Heart left ventricle (tissue), 16 donors: ENCODE measurements around the gene MSI2. TPM values are rescaled to one million over a fixed set of nuclear protein-coding genes. Genes with fewer than 3 reads are reported as not detected.

ENCODE experiments used
- ATAC-seq, 4 donors: fragments of 200-7000 bp; cut with Tn5 transposase; one replicate each; pipeline ENCODE4 v1.9.1; 2020 to 2022; ENCODE audit warnings: moderate library complexity in 4 of 4, mild to moderate bottlenecking in 3 of 4, moderate number of reproducible peaks in 1 of 4
- DNase-seq, 5 donors: peaks; one replicate each; pipeline ENCODE4 v3.0.0-alpha.2; 2020
- H3K27ac ChIP-seq, 12 donors: fragments of 200-600 bp; sonication (generic) in 4 of 12; one replicate each; pipeline versions ENCODE4 v1.5.0 to v1.8.0; 2016 to 2022; ENCODE audit warnings: mild to moderate bottlenecking in 2 of 12
- H3K27me3 ChIP-seq, 9 donors: fragments of 200-600 bp; sonication (generic) in 2 of 9; one replicate each; pipeline versions ENCODE4 v1.5.1 to v1.8.0; 2016 to 2022; ENCODE audit warnings: mild to moderate bottlenecking in 3 of 9
- H3K36me3 ChIP-seq, 9 donors: fragments of 200-600 bp; sonication (generic) in 2 of 9; one replicate each; pipeline versions ENCODE4 v1.5.0 to v1.8.0; 2018 to 2022; ENCODE audit warnings: mild to moderate bottlenecking in 2 of 9
- H3K4me1 ChIP-seq, 12 donors: fragments of 200-600 bp; sonication (generic) in 4 of 12; one replicate each; pipeline versions ENCODE4 v1.5.0 to v1.8.0; 2016 to 2022; ENCODE audit warnings: mild to moderate bottlenecking in 3 of 12
- H3K4me3 ChIP-seq, 12 donors: fragments of 200-600 bp; sonication (generic) in 4 of 12; one replicate each; pipeline versions ENCODE4 v1.5.0 to v1.8.0; 2017 to 2022; ENCODE audit warnings: mild to moderate bottlenecking in 9 of 12, moderate library complexity in 4 of 12
- H3K9me3 ChIP-seq, 12 donors: fragments of 200-600 bp; sonication (generic) in 4 of 12; one replicate each; pipeline versions ENCODE4 v1.5.0 to v1.8.0; 2016 to 2022; ENCODE audit warnings: mild to moderate bottlenecking in 1 of 12
- POLR2A ChIP-seq, 2 donors: fragments of 450-650 bp; IDR thresholded peaks; one replicate each; pipeline ENCODE4 v1.6.1; 2017; ENCODE audit warnings: antibody characterized with exemption in 2 of 2, mild to moderate bottlenecking in 2 of 2, moderate library complexity in 2 of 2
- WGBS, 4 donors: extraction: QIAGEN DNeasy Blood & Tissue Kit in 2 of 4; methylation state at CpG; one replicate each; pipeline versions ENCODE4 v1.1.5 to v1.1.7; 2013 to 2018; 5-methylcytosine and 5-hydroxymethylcytosine counted together
- intact Hi-C, 10 donors: fragments of 100-400 bp; cut with DNase I; formaldehyde crosslinking; loops; one replicate each; pipeline versions ENCODE4 v1.11.1 to v1.14.2; 2022
- polyA plus RNA-seq, 2 donors: library from polyadenylated mRNA; stranded (reverse); fragments of 200-250 nt; gene quantifications; one replicate each; pipeline ENCODE4 v1.2.3, GENCODE V29; 2013
- total RNA-seq, 9 donors: library from RNA; depleted of rRNA in 2 of 9; stranded (reverse); fragments of >200 nt in 2 of 9; fragmentation: NEBNext Ultra II Directional in 3 of 9; extraction: Animal tissue kit (Norgen Biotek cat#: 25700) in 3 of 9; gene quantifications; one replicate each; pipeline versions ENCODE4 v1.1.0 to v1.2.4, GENCODE V29; 2016 to 2023
- TF ChIP-seq, protein P1 (sequence below), 12 donors: fragments of 200-600 bp; sonication (generic) in 4 of 12; IDR thresholded peaks; one replicate each; pipeline versions ENCODE4 v1.5.0 to v1.8.0; 2018 to 2022; ENCODE audit warnings: antibody characterized with exemption in 12 of 12, mild to moderate bottlenecking in 5 of 12
- donor health status: ischemic (EF 13 %, LVEDD 7.1; RV severe dilation, severe dysfunction).
- donor health status: healthy with polysubstance abuse.
- donor health status: DM: no; HTN: yes; CAD: no.
- donor health status: DM: no; HTN: no; CAD: no.
- donor health status: ischemic (EF 25% LVEDD 6.9; RV normal size, moderate dysfunction).
- donor health status: ischemic (EF 25% LVEDD 5.7; RV mildly dilated, moderate dysfunction).
- donor health status: healthy.
- donor health status: DM: yes; HTN: yes; CAD: no.
- donor health status: ischemic (EF 35%, LVEDD 5.7; RV mildly dilated, moderate dysfunction).
- donor health status: nonischemic (EF 11% LVEDD 7.7; RV severe dilation, severe dysfunction).
- donor health status: DM: yes; HTN: yes; CAD: no.
- donor health status: PGD.
- donor health status: ischemic (EF 29% LVEDD 5.4; RV normal size, mild dysfunction).
- donor health status: nonischemic (EF 23%, LVEDD 6.1; RV moderate dilation, normal function).

Gene MSI2
- total and polyA plus RNA-seq, 11 donors = 35.9 to 120 (median 104) TPM

DNA sequence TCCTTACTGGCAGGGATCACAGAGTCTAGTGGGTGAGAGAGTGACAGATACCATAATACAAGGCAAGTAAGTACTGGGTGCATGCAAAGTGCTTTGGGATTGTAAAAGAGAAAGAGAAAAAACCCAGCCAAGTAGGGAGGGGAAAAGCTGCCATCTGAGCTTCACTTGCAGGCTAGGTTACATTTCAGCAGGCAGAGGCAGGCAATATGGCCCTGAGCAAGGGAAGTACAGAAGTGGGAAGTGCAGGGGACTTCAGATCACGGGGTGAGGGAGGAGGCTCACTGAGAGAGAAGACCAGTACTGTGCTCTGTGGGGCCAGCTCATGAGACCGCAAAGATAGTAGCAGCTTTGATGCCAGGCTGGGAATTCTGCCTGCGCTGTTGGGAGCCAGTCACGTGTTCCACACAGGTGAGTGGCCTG, 230.6 kb downstream of the MSI2 start:
- TF ChIP-seq, protein P1, sequence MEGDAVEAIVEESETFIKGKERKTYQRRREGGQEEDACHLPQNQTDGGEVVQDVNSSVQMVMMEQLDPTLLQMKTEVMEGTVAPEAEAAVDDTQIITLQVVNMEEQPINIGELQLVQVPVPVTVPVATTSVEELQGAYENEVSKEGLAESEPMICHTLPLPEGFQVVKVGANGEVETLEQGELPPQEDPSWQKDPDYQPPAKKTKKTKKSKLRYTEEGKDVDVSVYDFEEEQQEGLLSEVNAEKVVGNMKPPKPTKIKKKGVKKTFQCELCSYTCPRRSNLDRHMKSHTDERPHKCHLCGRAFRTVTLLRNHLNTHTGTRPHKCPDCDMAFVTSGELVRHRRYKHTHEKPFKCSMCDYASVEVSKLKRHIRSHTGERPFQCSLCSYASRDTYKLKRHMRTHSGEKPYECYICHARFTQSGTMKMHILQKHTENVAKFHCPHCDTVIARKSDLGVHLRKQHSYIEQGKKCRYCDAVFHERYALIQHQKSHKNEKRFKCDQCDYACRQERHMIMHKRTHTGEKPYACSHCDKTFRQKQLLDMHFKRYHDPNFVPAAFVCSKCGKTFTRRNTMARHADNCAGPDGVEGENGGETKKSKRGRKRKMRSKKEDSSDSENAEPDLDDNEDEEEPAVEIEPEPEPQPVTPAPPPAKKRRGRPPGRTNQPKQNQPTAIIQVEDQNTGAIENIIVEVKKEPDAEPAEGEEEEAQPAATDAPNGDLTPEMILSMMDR (IDR thresholded peaks at IDR 0.05) = no peak
- no peak for TF ChIP-seq POLR2A (IDR thresholded peaks at IDR 0.05)
- no peaks in the 10 kb centered on the region for H3K27me3 ChIP-seq
- no peaks in the 10 kb centered on the region for H3K9me3 ChIP-seq
- intact Hi-C loops = no loop called here
- peak in 3 of 4 donors; percentile 24 to 53 (median 45) for ATAC-seq
- peaks cover 0 to 78% (median 46%) of the 10 kb centered on the region in 12 donors for H3K4me1 ChIP-seq
- H3K4me3 ChIP-seq = no peak overlapping the region
- peak in 1 of 5 donors; percentile 38 for DNase-seq
- H3K36me3 ChIP-seq = no peaks in the 10 kb centered on the region
- H3K27ac ChIP-seq = peak overlapping the region in 6 of 12 donors; percentile 13 to 49 (median 40)
- 41 to 65% (median 59%) methylated on average over 4 of the region's 4 CpGs for WGBS, 4 donors

- ATAC-seq = peak in 3 of 4 donors; percentile 14 to 36 (median 25)
- TF ChIP-seq POLR2A (IDR thresholded peaks at IDR 0.05) = no peak
- TF ChIP-seq, protein P1 (IDR thresholded peaks at IDR 0.05) = no peak
- Histone ChIP-seq H3K27ac (peak overlapping the region in 2 of 12 donors; percentile 41 to 47), H3K4me1 (peaks cover 0 to 72% (median 42%) of the 10 kb centered on the region in 12 donors), H3K36me3 (no peaks in the 10 kb centered on the region), H3K27me3 (no peaks in the 10 kb centered on the region), H3K9me3 (no peaks in the 10 kb centered on the region), H3K4me3 (no peak overlapping the region)
- DNase-seq = no peak
- 44 to 67% (median 50%) methylated on average over 5 of the region's 5 CpGs for WGBS, 4 donors
- intact Hi-C loops = no loop called here
Observed at GRCh38 chr17:57487573-57487972, 231.2 kb downstream of the MSI2 start.

DNA sequence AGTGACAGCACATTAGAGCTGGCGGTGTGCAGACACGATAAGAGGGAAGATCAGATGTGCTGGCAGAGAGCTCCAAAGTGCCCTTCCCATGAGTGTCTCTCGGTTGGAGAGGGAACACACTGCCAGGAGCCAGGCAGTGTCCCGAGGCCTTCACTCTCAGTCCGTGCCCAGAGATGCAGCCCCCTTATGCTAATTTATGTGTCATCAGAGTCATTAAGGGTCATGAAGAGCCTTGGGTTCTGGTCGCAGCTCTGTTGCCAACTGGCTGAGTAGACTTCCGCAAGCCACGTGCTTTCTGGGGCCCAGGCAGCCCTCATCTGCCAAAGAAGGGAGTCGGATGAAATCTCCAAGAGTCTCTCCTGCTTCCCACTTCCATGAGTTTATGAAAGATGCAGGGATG, 232.5 kb downstream of the MSI2 start:
- no peak overlapping the region for H3K4me3 ChIP-seq
- intact Hi-C loops = no loop called here
- H3K27me3 ChIP-seq = no peaks in the 10 kb centered on the region
- H3K4me1 ChIP-seq = peaks cover 0 to 68% (median 42%) of the 10 kb centered on the region in 12 donors
- 39 to 68% (median 55%) methylated on average over 9 of the region's 9 CpGs for WGBS, 4 donors
- H3K9me3 ChIP-seq = no peaks in the 10 kb centered on the region
- no peak for TF ChIP-seq POLR2A (IDR thresholded peaks at IDR 0.05)
- TF ChIP-seq, protein P1 (IDR thresholded peaks at IDR 0.05) = no peak
- DNase-seq (peak in 2 of 5 donors; percentile 69 to 74), ATAC-seq (peak; percentile 40 to 85 (median 80))
- H3K36me3 ChIP-seq = no peaks in the 10 kb centered on the region
- no peak overlapping the region for H3K27ac ChIP-seq

DNA sequence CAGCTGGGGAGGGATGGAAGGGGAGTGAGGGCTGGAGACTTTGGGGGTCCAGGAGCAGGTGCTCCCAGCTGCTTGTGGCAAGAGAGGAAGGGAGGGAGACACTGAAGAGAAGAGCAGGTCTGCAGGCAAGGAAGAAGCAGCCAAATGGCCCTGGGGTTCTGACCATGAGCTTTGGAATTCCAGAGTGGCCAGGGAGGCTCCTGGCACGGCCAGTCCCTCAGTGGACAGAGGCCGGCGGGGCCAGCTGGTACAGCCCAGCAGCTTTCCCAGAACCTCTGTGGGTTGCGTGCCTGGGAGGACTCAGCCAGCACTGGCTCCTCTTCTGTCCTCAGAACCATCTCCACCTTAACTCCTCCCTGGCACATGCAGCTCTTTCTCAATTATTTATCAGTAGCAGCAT, 233.0 kb downstream of the MSI2 start:
- TF ChIP-seq POLR2A (IDR thresholded peaks at IDR 0.05) = no peak
- TF ChIP-seq, protein P1 (IDR thresholded peaks at IDR 0.05) = no peak
- H3K27ac ChIP-seq = no peak overlapping the region
- DNase-seq (no peak), ATAC-seq (peak in 3 of 4 donors; percentile 3 to 23 (median 19))
- 75 to 100% (median 91%) methylated on average over 1 to 4 of the region's 4 CpGs for WGBS, 4 donors
- H3K27me3 ChIP-seq = no peaks in the 10 kb centered on the region
- intact Hi-C loops = no loop called here
- H3K4me1 ChIP-seq = peaks cover 0 to 67% (median 42%) of the 10 kb centered on the region in 12 donors
- H3K9me3 ChIP-seq = no peaks in the 10 kb centered on the region
- no peak overlapping the region for H3K4me3 ChIP-seq
- H3K36me3 ChIP-seq = no peaks in the 10 kb centered on the region
